ENCODE data around the gene GARNL3. TPM values are rescaled to one million over a fixed set of nuclear protein-coding genes. Genes with fewer than 3 reads are reported as not detected.

Gene GARNL3
- polyA plus RNA-seq, 1 donor from 2014 or later: 20.0 TPM

DNA sequence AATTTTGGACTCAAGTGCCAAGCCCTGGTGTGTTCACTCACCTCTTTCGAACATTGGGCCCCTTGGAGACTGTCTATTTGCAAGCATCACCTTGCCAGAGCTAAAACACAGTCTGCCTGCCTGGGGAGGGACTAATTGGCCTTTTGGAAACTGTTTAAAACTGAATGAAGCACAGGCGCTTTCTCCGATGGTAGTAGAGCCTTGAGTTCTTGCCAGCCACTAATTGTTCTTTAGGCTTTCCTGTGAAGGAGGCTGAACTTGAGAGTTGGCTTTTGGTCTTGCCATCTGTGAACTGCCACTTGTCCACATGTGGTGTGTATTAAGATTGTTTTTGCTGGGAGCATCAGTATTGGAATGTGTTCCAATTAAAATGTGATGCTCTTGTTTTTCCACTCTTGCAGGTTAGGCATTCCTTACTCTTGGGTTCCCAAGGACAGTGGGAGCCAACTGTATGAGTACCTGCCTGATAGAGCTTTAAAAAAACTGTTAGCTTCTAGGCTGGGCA is 26.0 kb downstream of the GARNL3 start:
- no peaks in the 10 kb centered on the region for H4K20me1 ChIP-seq (ENCODE audit: insufficient read depth)
- H3K27ac ChIP-seq (ENCODE audit: low read length): no peak overlapping the region
- H2AFZ ChIP-seq (ENCODE audit: low read depth, low read length): no peak overlapping the region
- no peaks in the 10 kb centered on the region for H3K79me2 ChIP-seq (replicated peaks; ENCODE audit: insufficient read depth, low read length)
- TF ChIP-seq, protein P1, sequence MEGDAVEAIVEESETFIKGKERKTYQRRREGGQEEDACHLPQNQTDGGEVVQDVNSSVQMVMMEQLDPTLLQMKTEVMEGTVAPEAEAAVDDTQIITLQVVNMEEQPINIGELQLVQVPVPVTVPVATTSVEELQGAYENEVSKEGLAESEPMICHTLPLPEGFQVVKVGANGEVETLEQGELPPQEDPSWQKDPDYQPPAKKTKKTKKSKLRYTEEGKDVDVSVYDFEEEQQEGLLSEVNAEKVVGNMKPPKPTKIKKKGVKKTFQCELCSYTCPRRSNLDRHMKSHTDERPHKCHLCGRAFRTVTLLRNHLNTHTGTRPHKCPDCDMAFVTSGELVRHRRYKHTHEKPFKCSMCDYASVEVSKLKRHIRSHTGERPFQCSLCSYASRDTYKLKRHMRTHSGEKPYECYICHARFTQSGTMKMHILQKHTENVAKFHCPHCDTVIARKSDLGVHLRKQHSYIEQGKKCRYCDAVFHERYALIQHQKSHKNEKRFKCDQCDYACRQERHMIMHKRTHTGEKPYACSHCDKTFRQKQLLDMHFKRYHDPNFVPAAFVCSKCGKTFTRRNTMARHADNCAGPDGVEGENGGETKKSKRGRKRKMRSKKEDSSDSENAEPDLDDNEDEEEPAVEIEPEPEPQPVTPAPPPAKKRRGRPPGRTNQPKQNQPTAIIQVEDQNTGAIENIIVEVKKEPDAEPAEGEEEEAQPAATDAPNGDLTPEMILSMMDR (IDR thresholded peaks at IDR 0.05; ENCODE audit: poor library complexity, severe bottlenecking): no peak
- TF ChIP-seq EP300 (conservative IDR thresholded peaks at IDR 0.05; ENCODE audit: poor library complexity, severe bottlenecking): no peak
- TF ChIP-seq RAD21 (conservative IDR thresholded peaks at IDR 0.05): no peak
- TF ChIP-seq MXI1 (conservative IDR thresholded peaks at IDR 0.05; ENCODE audit: poor library complexity, severe bottlenecking): no peak
- no peak for TF ChIP-seq TAF1 (IDR thresholded peaks at IDR 0.05; ENCODE audit: low read depth)
- no peak for TF ChIP-seq POLR2AphosphoS5 (IDR thresholded peaks at IDR 0.05)
- TF ChIP-seq EZH2 (IDR thresholded peaks at IDR 0.05; ENCODE audit: borderline replicate concordance, insufficient read depth, low read length, poor library complexity, severe bottlenecking): no peak
- no peak for TF ChIP-seq SMC3 (conservative IDR thresholded peaks at IDR 0.05; ENCODE audit: poor library complexity)
- TF ChIP-seq, protein P2, sequence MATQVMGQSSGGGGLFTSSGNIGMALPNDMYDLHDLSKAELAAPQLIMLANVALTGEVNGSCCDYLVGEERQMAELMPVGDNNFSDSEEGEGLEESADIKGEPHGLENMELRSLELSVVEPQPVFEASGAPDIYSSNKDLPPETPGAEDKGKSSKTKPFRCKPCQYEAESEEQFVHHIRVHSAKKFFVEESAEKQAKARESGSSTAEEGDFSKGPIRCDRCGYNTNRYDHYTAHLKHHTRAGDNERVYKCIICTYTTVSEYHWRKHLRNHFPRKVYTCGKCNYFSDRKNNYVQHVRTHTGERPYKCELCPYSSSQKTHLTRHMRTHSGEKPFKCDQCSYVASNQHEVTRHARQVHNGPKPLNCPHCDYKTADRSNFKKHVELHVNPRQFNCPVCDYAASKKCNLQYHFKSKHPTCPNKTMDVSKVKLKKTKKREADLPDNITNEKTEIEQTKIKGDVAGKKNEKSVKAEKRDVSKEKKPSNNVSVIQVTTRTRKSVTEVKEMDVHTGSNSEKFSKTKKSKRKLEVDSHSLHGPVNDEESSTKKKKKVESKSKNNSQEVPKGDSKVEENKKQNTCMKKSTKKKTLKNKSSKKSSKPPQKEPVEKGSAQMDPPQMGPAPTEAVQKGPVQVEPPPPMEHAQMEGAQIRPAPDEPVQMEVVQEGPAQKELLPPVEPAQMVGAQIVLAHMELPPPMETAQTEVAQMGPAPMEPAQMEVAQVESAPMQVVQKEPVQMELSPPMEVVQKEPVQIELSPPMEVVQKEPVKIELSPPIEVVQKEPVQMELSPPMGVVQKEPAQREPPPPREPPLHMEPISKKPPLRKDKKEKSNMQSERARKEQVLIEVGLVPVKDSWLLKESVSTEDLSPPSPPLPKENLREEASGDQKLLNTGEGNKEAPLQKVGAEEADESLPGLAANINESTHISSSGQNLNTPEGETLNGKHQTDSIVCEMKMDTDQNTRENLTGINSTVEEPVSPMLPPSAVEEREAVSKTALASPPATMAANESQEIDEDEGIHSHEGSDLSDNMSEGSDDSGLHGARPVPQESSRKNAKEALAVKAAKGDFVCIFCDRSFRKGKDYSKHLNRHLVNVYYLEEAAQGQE (IDR thresholded peaks at IDR 0.05; ENCODE audit: borderline replicate concordance): no peak
- H3K27me3 ChIP-seq (ENCODE audit: insufficient read depth, low read depth, low read length): no peaks in the 10 kb centered on the region
- no peaks in the 10 kb centered on the region for H3K9me2 ChIP-seq (ENCODE audit: insufficient read depth, low read length)
- no peak overlapping the region for H3K9ac ChIP-seq (ENCODE audit: low read length)
- no peak overlapping the region for H3K4me2 ChIP-seq (ENCODE audit: low read length)
- H3F3A ChIP-seq (ENCODE audit: insufficient read depth, low read length, poor library complexity, severe bottlenecking): no peaks in the 10 kb centered on the region
- no peak overlapping the region for H3K4me3 ChIP-seq (ENCODE audit: low read length)
- H3K36me3 ChIP-seq (ENCODE audit: insufficient read depth, low read length): no peaks in the 10 kb centered on the region
- H3K9me3 ChIP-seq (ENCODE audit: low read length): no peaks in the 10 kb centered on the region

DNA sequence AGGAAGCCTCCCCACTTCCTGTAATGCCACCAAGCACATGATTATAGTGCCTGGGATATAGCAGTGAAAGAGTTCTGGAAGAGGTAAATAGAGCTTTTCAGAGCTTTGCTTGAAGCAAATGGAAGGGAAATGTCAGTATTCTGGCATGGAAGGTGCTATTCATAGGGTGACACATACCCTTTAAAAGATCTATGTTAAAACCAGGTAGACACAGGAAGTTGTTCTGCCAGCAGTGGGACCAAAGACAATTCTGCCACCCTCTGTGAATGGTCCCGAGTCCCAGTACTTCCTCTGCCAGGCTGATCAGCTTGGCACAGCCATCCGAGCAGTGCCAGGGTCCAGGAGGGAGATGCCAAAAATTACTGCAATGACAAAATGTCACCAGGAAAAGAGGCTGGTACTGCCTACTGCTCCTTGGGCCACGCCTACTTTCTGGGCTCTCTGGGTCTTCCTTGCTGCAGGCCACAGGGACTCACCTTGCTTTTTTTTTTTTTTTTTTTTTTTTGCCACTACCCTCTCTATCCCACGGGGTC is 26.7 kb downstream of the GARNL3 start:
- H3K9me2 ChIP-seq (ENCODE audit: insufficient read depth, low read length): no peaks in the 10 kb centered on the region
- no peak overlapping the region for H3K4me3 ChIP-seq (ENCODE audit: low read length)
- no peaks in the 10 kb centered on the region for H4K20me1 ChIP-seq (ENCODE audit: insufficient read depth)
- no peak overlapping the region for H3K4me2 ChIP-seq (ENCODE audit: low read length)
- H3K27ac ChIP-seq (ENCODE audit: low read length): no peak overlapping the region
- H3K27me3 ChIP-seq (ENCODE audit: insufficient read depth, low read depth, low read length): no peaks in the 10 kb centered on the region
- H2AFZ ChIP-seq (ENCODE audit: low read depth, low read length): no peak overlapping the region
- H3K36me3 ChIP-seq (ENCODE audit: insufficient read depth, low read length): no peaks in the 10 kb centered on the region
- no peaks in the 10 kb centered on the region for H3F3A ChIP-seq (ENCODE audit: insufficient read depth, low read length, poor library complexity, severe bottlenecking)
- H3K79me2 ChIP-seq (replicated peaks; ENCODE audit: insufficient read depth, low read length): no peaks in the 10 kb centered on the region
- no peaks in the 10 kb centered on the region for H3K9me3 ChIP-seq (ENCODE audit: low read length)
- no peak overlapping the region for H3K9ac ChIP-seq (ENCODE audit: low read length)
- TF ChIP-seq EZH2 (IDR thresholded peaks at IDR 0.05; ENCODE audit: borderline replicate concordance, insufficient read depth, low read length, poor library complexity, severe bottlenecking) (no peak), SMC3 (conservative IDR thresholded peaks at IDR 0.05; ENCODE audit: poor library complexity) (no peak)
- TF ChIP-seq, protein P1 (IDR thresholded peaks at IDR 0.05; ENCODE audit: poor library complexity, severe bottlenecking): no peak

Data from neural cell (in vitro differentiated cells).